ENCODE results near the gene DOK5. TPM values are rescaled to one million over a fixed set of nuclear protein-coding genes. Genes with fewer than 3 reads are reported as not detected.

Gene DOK5
- total and polyA plus RNA-seq, 2 donors (not counting 3 experiments of a cell fraction or from before 2014, with no cell fraction given), result 3.5 to 14.2 TPM

DNA sequence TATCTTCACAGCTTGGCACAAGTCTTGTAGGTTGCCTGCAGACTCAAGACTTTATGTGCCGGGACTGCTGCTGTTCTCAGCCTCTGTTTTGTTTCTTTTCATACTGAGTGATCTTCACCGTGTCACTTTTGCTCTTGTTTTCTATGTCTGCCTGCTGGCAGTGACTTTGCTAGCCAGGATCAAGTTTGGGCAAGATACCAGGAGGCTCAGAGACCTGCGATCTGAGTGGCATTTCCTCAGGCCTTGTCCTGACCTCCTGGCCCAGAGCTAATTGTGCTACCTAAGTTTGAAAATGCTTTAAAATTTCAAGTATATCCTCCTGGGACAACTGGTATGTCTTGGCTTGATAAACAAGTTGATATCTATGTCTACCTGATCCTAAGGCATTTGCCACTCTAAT, 57.2 kb downstream of the DOK5 start:
- Histone ChIP-seq H3K9me3 (replicated peaks; ENCODE audit: control insufficient read depth, insufficient read depth, low read length) (no peaks in the 10 kb centered on the region), H3K4me2 (ENCODE audit: insufficient read depth, low read length) (no peak overlapping the region), H4K20me1 (replicated peaks; ENCODE audit: control insufficient read depth, extremely low read depth, insufficient read depth, low read length) (no peaks in the 10 kb centered on the region), H3K27me3 (ENCODE audit: control insufficient read depth in 2 of 2, insufficient read depth in 2 of 2, low read length in 2 of 2) (no peaks in the 10 kb centered on the region), H2AFZ (ENCODE audit: low read depth, low read length) (no peak overlapping the region), H3K27ac (ENCODE audit: insufficient read depth, low read depth, low read length) (no peak overlapping the region), H3K4me3 (replicated peaks in 1 of 3; ENCODE audit: insufficient read depth in 1 of 3, low read depth in 1 of 3, low read length in 3 of 3) (no peak overlapping the region), H3K36me3 (ENCODE audit: control insufficient read depth in 2 of 2, extremely low read depth in 1 of 2, insufficient read depth in 2 of 2, low read length in 2 of 2) (no peaks in the 10 kb centered on the region), H3K9me1 (replicated peaks; ENCODE audit: control insufficient read depth, extremely low read depth, insufficient read depth, low read length) (no peaks in the 10 kb centered on the region), H3K79me2 (ENCODE audit: control insufficient read depth, insufficient read depth, low read length) (no peaks in the 10 kb centered on the region), H3K4me1 (ENCODE audit: control insufficient read depth, extremely low read depth, insufficient read depth, low read length) (no peaks in the 10 kb centered on the region), H3K9ac (replicated peaks; ENCODE audit: extremely low read depth, insufficient read depth, low read length) (no peak overlapping the region)
- BruUV-seq (replicated peaks), result no TSS peak
- FAIRE-seq, result no peak
- dilution Hi-C loops (cut with MboI; ENCODE audit: extremely low pct_ligation_motif_present, low sequenced_read_pairs), result no loop called here
- TF ChIP-seq EZH2 (IDR thresholded peaks at IDR 0.05; ENCODE audit: borderline replicate concordance, low read depth, low read length, severe bottlenecking), result no peak
- no peak for TF ChIP-seq GATA2 (IDR thresholded peaks at IDR 0.05; ENCODE audit: insufficient read depth, insufficient read length, low read depth, low read length)
- no peak for TF ChIP-seq POLR2A (IDR thresholded peaks at IDR 0.05; ENCODE audit: low read depth, low read length)
- no peak for TF ChIP-seq FOS (IDR thresholded peaks at IDR 0.05; ENCODE audit: borderline replicate concordance, insufficient read depth, low read length)
- intact Hi-C loops (cut with micrococcal nuclease), result loop anchor here (2.0 kb wide), 1 partner anchor 114 kb away; no protein-coding TSS in a partner anchor
- DNase-seq (ENCODE audit: low read depth, low spot score), result no peak
- ChIA-PET CTCF (interaction anchor here (1.0 to 1.8 kb wide), 13 partner anchors 10 to 314 kb away, joined by 3 to 17 read pairs (median 3); no protein-coding TSS in a partner anchor), POLR2A (no interaction called here)

- FAIRE-seq (no peak), DNase-seq (ENCODE audit: low read depth, low spot score) (no peak)
- no peaks in the 10 kb centered on the region for H3K9me3 ChIP-seq (replicated peaks; ENCODE audit: control insufficient read depth, insufficient read depth, low read length)
- H3K4me2 ChIP-seq (ENCODE audit: insufficient read depth, low read length), result no peak overlapping the region
- H3K79me2 ChIP-seq (ENCODE audit: control insufficient read depth, insufficient read depth, low read length), result no peaks in the 10 kb centered on the region
- TF ChIP-seq EZH2 (IDR thresholded peaks at IDR 0.05; ENCODE audit: borderline replicate concordance, low read depth, low read length, severe bottlenecking) (no peak), FOS (IDR thresholded peaks at IDR 0.05; ENCODE audit: borderline replicate concordance, insufficient read depth, low read length) (no peak), POLR2AphosphoS5 (IDR thresholded peaks at IDR 0.05; ENCODE audit: insufficient read depth, low read depth, low read length) (no peak), CTCF (IDR thresholded peaks at IDR 0.05; ENCODE audit: extremely low read depth in 1 of 2, insufficient read depth in 1 of 2, low read depth in 1 of 2, low read length in 2 of 2) (no peak), JUN (IDR thresholded peaks at IDR 0.05; ENCODE audit: borderline replicate concordance, insufficient read depth, insufficient read length, low read depth) (no peak), GATA2 (IDR thresholded peaks at IDR 0.05; ENCODE audit: insufficient read depth, insufficient read length, low read depth, low read length) (no peak), POLR2A (IDR thresholded peaks at IDR 0.05; ENCODE audit: low read depth, low read length) (no peak), MYC (IDR thresholded peaks at IDR 0.05; ENCODE audit: low read depth, low read length) (no peak)
- TF ChIP-seq, protein P1, sequence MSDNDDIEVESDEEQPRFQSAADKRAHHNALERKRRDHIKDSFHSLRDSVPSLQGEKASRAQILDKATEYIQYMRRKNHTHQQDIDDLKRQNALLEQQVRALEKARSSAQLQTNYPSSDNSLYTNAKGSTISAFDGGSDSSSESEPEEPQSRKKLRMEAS (IDR thresholded peaks at IDR 0.05; ENCODE audit: insufficient read depth, insufficient read length), result no peak
- no peaks in the 10 kb centered on the region for H3K36me3 ChIP-seq (ENCODE audit: control insufficient read depth in 2 of 2, extremely low read depth in 1 of 2, insufficient read depth in 2 of 2, low read length in 2 of 2)
- no TSS peak for BruUV-seq (replicated peaks)
- ChIA-PET POLR2A (no interaction called here), CTCF (interaction anchor here (0.9 to 1.8 kb wide), 10 partner anchors 8 to 114 kb away, joined by 3 to 17 read pairs (median 4); no protein-coding TSS in a partner anchor)
- no peaks in the 10 kb centered on the region for H3K9me1 ChIP-seq (replicated peaks; ENCODE audit: control insufficient read depth, extremely low read depth, insufficient read depth, low read length)
- no peaks in the 10 kb centered on the region for H3K27me3 ChIP-seq (ENCODE audit: control insufficient read depth in 2 of 2, insufficient read depth in 2 of 2, low read length in 2 of 2)
- no peak overlapping the region for H3K9ac ChIP-seq (replicated peaks; ENCODE audit: extremely low read depth, insufficient read depth, low read length)
- dilution Hi-C loops (cut with MboI; ENCODE audit: extremely low pct_ligation_motif_present, low sequenced_read_pairs), result no loop called here
- H4K20me1 ChIP-seq (replicated peaks; ENCODE audit: control insufficient read depth, extremely low read depth, insufficient read depth, low read length), result no peaks in the 10 kb centered on the region
- H3K4me1 ChIP-seq (ENCODE audit: control insufficient read depth, extremely low read depth, insufficient read depth, low read length), result no peaks in the 10 kb centered on the region
- intact Hi-C loops (cut with micrococcal nuclease), result no loop called here
- H2AFZ ChIP-seq (ENCODE audit: low read depth, low read length), result no peak overlapping the region
- H3K4me3 ChIP-seq (replicated peaks in 1 of 3; ENCODE audit: insufficient read depth in 1 of 3, low read depth in 1 of 3, low read length in 3 of 3), result no peak overlapping the region
- no peak overlapping the region for H3K27ac ChIP-seq (ENCODE audit: insufficient read depth, low read depth, low read length)
Measured at GRCh38 chr20:54534101-54534500, 58.7 kb downstream of the DOK5 start.
